GM12872 (cell line): ENCODE data around the gene TBCEL.

Source experiments
- CTCF ChIP-seq: IDR thresholded peaks from 3 replicates; pipeline ENCODE4 v1.5.1; 2011; ENCODE audit warnings: low read depth, mild to moderate bottlenecking, low read length, moderate library complexity; ENCODE audit not compliant: insufficient read depth

TBCEL gene

GRCh38 chr11:121110871-121111724, 87.2 kb downstream of the TBCEL start:
- TF ChIP-seq CTCF = no peak

- TF ChIP-seq CTCF = peak; percentile 54
Observed at GRCh38 chr11:121112498-121113455, 88.9 kb downstream of the TBCEL start.

- TF ChIP-seq CTCF = no peak
Observed at GRCh38 chr11:121113611-121114010, 89.7 kb downstream of the TBCEL start.

- TF ChIP-seq CTCF = no peak
Observed at GRCh38 chr11:121117788-121118187, 93.9 kb downstream of the TBCEL start.

GRCh38 chr11:121119440-121119839, 95.5 kb downstream of the TBCEL start:
- TF ChIP-seq CTCF = no peak

- TF ChIP-seq CTCF = no peak
Observed at GRCh38 chr11:121122328-121122727, 98.4 kb downstream of the TBCEL start.

- TF ChIP-seq CTCF = no peak
Observed at GRCh38 chr11:121123496-121124069, 99.7 kb downstream of the TBCEL start.
